Renal pelvis (tissue), 4 donors: ENCODE measurements around the gene FGF8. TPM values are rescaled to one million over a fixed set of nuclear protein-coding genes. Genes with fewer than 3 reads are reported as not detected.

ENCODE experiments used
- DNase-seq: peaks from one replicate; pipeline ENCODE4 v3.0.0-alpha.2; 2013
- polyA plus RNA-seq, 3 donors: library from polyadenylated mRNA; unstranded; fragments of 120-200 nt; gene quantifications; one replicate each; pipeline ENCODE4 v1.2.1, GENCODE V29; 2013; ENCODE audit not compliant: insufficient read length in 3 of 3

FGF8 gene
- polyA plus RNA-seq, 3 donors: 7.8 to 10.4 (median 10.1) TPM

DNA sequence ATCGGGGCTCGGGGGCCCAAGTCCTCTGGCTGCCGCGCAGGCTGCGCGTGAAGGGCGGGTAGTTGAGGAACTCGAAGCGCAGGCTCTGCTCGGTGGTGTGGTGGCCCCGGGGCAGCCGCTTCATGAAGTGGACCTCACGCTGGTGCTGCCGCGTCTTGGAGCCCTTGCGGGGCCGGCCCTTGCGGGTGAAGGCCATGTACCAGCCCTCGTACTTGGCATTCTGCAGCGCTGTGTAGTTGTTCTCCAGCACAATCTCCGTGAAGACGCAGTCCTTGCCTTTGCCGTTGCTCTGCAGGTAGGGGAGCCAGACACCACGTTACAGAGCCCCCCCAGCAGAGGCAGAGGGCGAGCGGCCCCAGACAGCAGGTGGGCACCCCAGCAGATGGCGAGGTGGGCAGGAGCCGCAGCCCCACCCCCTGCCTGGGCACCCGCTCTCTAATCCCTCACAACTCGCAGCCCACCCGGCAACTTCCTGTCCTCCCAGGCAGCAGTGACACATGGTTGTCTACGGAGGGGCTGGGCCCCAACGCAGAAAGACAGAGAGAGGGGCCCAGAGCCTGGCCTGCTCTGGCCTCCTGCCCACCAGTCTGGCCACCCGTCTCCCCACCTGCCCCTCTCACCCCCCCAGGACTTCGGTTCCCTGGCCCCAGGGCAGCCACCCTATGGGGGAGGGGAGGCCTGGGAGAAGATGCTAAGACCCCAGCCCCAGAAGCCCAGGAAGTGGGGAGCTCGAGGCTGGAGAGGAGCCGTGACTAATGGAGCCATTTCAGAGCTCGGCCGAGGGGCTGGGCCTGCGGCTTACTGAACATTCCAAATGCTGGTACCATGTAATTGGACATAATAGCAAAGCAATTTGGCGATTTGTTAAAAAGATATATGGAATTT lies 5.3 kb downstream of the FGF8 start:
- DNase-seq: no peak

DNA sequence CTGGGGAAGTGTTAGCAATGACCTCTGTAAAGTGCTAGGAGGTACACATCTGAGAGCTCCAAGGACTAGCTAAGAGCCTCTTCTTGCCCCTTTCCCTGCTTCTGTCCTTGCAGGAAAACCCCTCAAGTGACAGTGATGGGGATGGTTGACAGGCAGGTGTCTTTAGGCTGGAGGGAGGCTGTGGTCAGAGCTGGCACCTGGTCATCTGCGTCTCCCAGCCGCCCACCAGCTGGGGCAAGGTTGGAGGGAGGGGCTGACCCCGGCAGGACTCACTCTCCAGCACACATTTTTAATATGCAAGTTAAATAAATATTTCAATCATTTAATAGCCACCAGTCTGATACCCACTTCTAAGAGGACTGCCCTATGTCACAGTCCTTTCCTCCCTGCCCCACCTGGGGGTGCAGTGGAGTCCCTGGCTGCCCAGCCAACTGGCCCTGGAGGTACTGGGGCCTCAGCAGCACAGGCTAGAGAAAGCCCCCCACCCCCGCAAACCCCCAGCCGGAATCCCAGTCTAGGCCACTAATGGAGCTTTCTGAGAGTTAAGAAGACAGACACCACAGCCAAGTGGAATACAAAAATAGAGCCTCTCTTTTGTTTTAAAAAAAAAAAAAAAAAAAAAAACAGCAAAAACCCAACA lies 6.3 kb downstream of the FGF8 start:
- no peak for DNase-seq

DNA sequence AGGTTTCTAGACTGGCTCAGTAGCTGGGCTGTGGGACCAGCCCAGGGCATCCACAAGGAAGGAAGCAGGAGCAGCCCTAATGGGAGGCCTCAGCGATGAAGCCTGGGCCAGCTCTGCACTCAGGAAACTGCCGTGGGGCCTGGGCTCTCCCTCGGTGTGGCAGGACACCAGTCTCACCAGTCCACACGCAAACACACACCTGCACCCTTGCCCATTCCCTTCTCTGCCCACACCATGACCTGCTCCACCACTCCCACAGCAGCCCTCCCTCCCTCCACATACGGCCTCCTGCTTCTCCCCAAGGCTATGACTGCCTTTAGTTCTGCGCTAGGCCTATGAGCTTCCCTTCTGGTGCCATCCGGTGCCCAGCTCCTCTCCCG lies 7.1 kb downstream of the FGF8 start:
- no peak for DNase-seq

DNA sequence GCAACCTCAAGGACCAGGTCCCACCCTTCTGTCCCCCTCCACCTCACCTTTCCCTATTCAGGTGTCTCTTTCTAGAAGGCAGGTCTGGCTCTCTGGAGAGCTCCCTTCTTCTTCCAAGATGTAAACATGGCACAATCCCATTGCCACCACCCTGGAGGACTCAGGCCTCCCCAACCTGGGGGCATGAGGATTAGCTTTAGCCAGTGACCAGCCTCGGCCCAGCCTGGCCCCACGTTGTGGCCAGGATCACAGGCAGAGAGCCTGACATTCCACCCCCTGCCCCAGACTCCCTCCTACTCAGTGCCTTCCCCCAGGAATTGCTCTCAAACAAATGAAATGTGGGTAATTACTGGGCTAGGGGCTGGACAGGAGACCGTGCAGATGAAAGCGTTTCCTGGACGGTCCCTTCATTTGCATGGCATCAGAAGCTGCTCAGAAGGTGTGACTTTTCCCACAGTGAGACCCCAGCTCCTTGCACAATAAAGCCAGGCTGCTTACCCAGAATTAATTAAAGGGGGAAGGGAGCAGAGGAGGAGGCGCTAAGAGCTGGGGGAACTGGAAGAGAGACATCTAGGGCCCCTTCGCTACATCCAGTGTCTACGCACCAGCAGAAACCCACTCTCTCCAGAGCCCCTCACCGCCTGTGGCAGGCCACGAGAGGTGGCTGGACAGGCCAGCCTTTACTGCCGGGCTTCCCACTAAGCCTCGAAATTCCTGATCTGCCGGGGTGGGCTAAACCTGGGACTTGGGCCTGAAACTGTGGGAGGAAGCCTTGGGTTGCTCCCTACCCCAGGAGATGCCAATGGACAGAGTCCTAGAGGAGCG lies 7.7 kb downstream of the FGF8 start:
- no peak for DNase-seq

DNA sequence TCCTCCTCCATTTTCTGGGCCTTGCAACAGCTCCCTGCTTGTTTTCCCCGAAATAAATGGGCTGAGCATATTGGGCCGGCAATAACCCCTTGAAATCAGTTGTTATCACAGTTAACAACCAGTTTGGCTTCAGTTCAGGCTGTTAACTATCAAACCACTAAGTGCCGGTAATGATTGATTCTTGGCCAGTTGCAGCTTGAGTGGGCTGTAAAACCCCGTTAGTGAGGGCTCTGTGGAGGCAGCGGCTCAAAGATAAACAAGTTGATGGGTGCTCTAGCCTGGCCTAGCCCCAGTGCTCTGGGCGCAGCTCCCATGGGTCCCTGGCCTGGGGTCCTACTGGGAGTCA lies 8.3 kb downstream of the FGF8 start:
- no peak for DNase-seq

DNA sequence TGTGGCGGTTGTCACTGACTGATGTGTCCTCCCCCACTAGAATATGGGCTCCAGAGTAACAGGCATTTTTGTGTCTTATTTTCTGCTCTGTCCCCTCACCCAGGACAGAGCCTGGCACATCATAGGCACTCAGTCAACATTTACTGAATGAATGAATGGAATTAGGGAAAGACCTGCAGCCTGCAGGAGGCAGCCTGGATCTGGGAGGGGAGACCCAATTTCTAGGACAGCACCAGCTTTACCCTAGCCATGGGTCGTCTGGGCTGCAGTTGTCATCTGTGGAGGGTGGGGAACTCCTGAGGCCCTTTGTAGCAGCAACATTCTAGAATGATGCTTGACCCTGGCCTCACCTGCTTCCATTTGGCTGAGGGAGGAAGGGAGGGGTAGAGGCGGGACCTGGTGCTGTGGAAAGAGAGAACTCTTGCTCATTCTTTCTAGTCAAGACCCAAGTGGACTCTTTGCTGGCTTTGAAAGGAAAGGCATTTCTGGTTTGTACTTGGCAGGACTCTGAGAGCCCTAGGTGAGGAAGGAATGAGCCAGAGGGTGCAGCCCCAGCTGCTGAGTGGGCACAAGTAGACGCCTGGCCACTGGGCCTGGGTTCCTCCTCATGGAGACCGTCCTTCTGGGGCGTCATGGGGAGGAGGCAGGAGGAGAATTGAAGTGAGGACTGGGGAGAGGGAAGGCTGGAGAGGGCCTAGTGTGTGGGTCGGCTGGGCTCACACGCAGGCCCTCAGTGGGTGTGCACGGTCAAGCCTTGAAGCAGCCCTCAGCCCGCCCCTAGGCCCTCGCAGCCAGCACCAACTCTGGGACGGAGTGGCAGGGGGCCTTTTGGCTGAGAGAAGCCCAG lies 8.9 kb downstream of the FGF8 start:
- DNase-seq: no peak

DNA sequence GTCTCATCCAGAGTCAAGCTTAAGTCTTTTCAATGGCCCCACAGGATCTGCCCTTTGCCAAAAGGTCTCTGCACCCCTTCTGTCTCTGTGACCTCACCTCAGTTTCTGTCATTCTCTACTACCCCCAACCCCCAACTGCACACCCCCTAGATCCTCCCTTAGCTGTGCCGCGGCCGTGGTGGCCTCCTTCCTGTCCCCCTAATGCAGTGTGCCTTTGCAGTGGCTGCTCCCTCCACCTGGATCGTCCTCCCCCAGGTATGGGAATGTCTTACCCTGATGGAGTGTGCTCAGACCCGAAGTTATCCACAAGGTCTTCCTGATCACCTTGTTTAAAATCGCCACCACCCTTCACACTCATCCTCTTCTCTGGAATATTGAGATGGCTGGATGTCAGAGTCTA lies 9.6 kb downstream of the FGF8 start:
- DNase-seq: no peak

DNA sequence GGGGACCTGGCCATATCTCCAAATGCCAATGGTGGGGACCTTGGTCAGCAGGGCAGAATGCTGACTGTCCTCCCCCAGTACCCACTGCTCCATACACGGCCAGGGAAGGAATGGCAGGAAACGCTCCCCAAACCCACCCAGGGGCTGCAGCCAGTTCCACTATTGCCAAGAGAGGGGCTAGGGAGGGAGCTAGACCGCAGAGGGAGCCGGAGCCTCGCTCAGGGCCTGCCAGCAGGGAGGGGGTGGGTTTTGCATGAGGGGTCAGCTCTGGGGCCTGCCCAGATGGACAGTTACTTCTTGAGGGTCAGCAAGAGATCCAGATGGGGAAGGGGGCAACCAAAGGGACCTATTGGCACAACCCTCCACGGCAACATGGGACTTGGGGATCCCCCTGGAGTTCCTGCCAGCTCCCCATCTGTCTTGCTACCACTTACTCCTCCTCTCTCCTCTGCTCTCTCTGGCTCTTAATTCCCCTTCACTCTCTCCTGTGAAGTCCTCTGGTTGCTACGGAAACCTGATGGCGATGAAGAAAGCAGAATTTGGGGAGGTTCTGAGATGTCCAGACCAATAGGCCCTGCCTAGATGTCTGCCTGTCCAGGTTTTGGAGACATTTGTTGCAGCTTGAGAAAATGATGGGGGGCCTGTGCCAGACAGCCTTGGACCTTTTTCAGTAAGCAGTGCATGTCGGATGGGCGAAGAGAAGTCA lies 12.6 kb downstream of the FGF8 start:
- no peak for DNase-seq

DNA sequence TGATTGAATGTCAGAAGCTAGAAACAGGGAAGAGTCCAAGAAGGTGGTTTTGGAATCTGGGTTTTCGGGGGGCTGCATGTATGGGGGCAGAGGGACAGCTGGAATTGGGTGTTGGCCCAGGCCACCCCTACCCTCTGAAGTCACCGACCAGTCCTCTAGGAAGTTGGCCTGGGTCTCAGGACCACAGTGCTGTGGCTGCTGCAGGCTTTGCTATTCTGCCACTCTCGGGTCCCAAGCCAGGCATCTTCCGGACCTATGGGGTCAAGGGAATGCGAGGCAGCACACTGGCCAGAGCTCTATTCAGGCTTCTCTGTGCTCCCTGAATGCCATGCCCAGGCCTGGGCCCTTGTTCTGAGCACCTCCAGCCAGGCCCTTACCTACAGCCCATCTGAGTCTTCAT lies 13.2 kb downstream of the FGF8 start:
- no peak for DNase-seq

DNA sequence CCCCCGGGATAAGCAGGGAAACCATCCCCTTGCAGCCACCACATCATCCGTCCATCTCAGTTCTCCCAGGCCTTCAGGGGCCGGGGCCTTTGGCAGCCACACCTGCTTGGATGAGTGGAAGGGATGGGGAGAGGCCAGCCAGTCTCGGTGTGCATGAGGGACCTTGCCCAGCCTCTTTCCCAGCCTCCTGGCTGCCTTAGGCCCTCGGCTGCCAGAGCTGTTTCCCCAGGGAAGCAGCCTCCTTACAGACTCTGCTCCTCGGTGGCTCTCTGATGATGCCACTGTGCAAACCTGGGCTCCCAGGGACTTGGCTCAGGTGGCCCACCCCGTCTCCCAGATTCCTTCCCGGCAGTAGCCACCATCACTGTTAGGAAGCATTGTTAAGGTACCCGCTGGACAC lies 14.7 kb downstream of the FGF8 start:
- no peak for DNase-seq

DNA sequence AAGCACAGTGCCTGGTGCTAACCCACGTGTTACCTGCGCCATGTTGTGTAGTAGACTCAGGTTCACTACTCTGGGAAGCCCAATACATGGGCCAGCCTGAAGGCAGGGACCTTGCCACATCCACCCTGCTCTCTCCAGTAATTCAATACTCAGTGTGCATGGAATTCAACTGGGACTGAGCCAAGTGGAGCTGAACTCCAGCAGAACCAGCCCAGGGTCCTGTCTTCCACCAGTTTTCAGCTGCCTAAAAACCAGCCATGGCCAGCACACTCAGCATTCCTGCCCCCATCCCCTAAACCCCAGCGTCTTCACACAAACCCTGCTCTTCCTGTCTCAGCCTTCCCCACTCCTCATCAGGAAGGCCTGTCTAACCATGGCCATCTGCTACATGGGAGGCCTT lies 15.4 kb downstream of the FGF8 start:
- DNase-seq: no peak

DNA sequence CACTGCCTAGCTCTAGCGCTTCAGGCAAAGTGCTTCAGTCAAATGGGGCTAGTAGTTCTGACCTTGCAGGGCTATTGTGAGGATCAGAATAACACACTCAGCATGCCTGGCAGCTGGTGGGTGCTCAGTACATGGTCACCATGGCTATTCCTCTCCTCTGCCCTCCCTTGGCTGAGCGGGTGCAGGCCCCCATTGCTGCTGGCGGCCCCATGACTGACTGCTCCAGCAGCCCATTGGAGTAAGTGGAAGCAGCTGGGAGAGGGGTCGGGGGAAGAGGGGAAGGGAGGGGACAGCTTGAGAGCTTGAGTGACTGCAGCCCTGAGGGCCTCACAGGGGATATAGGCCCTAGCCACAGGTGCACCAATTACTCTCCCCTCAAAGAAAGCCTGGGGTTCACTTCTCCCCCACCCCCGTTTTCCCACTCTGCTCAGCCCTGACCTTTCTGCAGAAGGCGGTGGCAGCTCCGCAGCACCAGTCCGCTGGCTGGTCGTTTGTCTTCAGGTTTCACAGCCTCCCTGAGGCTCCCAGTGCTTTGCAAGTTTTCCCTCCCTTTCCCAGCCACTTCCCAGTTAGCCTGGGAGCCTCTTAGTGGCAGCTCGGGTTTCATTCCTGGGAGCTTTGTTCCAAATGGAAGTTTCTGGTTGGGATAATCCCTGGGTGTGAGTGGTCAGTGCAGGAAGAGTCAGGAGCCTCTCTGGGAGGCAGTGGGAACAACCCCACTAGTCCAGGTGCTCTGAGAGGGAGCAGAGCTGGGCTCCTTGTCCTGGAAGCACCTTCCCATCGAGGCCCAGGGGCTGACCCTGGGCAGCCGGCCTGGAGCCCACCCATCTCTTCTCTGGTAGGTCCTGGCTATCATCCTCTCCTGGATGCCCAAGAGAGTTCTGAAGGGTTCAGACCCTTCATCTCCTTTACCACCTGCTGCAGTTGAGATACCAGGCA lies 16.3 kb downstream of the FGF8 start:
- DNase-seq: no peak

DNA sequence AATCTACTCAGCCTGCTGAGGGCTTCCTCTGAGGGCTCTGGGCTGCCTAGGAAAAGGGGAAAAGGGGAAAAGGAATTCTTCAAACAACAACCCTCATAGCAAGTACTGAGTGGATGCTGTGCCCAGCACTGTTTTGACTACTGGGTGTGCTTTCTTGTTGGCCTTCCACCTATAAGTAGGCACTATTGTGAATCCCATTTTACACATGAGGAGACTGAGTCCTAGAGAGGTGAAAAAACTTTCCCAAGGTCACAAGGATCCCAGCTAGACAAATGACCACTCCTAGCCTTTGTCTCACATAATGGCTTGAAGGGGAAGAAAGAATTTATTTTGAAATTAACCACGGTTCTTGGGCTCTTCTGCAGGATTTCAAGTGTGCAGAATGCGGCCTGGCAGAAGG lies 17.1 kb downstream of the FGF8 start:
- DNase-seq: no peak

DNA sequence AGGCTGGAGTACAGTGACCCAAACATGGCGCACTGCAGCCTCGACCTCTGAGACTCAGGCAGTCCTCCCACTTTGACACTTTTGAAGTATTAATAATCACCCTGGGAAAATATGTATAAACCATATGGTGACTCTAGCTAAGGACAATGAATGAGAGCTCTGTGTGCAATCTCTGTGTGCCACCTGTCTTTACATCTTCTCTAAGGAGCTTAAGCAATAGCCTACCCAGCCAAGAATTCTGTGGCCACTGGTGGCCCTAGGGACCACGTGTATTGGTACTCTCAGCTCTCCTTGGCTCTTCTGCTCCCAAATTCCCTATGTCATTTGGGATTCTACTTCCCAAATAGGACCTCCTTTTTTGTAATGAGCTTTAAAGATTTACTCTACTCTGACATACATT lies 23.7 kb downstream of the FGF8 start:
- DNase-seq: no peak

DNA sequence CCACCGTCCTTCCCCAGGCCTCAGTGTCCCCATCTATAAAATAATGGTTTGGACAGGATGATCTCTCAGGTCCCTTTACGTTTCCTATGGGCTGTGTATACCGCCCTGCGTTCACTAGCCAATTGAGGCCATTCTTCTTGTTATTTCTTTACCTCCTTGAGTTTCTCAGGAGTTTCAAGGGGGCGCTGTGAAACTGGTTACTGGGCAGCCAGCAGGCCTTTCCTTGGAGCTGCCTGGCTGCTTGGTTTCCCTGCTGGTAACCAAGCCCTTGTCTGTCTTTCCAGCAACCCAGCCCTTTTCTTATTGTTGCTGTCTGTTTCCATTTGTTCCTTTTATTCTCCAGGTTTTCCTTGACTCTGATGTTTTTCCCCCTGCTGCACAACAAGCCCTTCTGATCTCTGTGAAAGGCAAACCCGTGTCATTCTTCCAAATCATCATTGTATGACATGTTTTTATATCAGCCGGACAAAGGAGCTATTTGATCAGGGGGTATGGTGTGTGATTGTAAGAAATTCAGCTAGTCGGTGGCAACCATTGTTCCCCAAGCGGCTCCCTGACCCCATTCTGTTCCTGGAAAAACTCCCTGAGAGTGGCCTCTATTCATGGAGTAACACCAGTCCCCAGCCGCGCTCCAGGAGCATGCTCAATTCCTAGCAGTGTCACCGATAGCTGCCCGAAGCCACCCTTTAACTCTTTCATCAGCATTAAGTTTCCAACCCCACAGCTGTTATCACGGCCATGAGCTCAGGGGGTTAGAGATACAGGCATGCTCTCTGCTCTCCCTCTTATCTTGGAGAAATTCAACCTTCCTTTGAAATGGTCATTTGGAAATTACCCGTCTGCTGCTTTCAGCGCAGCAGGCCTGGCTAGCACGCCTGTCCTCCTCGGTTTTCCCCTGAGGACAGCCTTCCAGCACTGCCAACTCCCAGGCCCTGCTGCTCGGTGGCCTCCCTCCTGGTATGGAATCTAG lies 26.6 kb downstream of the FGF8 start:
- no peak for DNase-seq

DNA sequence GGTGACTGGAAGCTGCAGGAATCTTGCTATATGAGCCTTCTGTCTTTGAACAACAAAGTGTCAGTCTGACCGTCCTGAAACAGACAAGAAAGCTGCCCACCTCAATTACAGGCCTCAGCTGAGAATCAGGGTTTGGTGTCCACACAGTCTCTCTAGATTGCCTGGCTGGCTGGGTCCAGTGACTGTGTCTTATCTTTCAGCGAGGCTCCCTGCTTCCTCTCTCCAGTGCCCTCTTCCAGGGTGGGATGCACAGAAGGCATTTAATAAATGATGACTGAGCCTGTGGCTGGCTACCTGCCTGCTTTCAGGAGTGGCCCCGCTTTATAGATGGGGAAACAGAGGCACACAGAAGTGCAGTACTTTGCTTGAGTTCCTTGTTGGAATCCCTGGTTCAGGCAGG lies 27.4 kb downstream of the FGF8 start:
- DNase-seq: no peak

DNA sequence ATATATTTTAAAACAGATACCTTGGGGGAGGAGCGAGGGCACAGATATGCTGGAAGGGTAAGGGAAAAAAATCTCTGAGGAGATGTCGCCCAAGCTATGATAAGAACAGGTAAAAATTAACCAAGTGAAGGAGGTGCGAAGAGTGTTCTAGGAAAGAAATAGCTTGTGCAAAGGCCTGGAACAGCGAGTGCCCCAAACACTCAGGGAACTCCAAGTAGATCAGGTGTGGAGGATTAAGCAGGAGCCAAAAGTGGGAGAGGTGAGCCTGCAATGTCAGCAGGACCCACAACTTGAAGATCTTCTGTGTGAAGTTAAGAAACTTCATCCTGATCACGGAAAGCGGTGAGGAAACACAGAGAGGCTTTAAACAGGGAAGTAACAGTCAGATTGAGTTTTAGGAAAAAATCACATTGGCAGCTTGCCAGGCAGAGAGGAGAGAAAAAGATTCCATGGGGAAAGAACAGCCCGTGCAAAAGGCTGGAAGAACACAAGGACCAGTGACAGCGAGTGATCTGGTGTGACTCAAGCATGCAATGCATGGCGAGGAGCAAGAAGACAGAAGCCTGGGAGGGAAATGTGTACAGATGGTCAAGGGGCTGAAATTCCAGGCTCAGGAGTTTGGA lies 30.7 kb downstream of the FGF8 start:
- no peak for DNase-seq

DNA sequence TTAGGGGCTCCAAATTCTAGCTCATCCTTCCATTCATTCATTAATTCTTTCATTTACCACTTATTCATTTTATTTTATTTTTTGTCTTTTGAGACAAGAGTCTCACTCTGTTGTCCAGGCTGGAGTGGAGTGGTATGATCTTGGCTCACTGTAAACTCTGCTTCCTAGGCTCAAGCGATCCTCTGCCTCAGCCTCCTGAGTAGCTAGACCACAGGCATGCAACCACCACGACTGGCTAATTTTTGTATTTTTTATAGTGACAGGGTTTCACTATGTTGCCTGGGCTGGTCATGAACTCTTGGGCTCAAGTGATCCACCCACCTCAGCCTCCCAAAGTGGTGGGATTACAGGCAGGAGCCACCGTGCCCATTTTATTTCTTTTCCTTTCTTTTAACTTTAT lies 31.6 kb downstream of the FGF8 start:
- DNase-seq: no peak
